Activated T-cell treated with anti-CD3 and anti-CD28 coated beads for 1 hour (primary cell): ENCODE results near the gene THSD7A.
"Not testable (repeated sequence)": the region's sequence is repeated elsewhere in the genome, so short reads cannot be mapped to it uniquely, and the experiment has no call there.

Experiments
- DNase-seq: peaks from one replicate; pipeline ENCODE4 v3.0.0-alpha.2; 2020; ENCODE audit warnings: low read depth

THSD7A gene

GRCh38 chr7:11587048-11587447 is 244.9 kb downstream of the THSD7A start:
- no peak for DNase-seq

GRCh38 chr7:11584406-11585031 is 247.5 kb downstream of the THSD7A start:
- DNase-seq, result no peak

- no peak for DNase-seq
Measured at GRCh38 chr7:11579141-11579540, 252.9 kb downstream of the THSD7A start.

GRCh38 chr7:11576310-11576709 is 255.7 kb downstream of the THSD7A start:
- DNase-seq, result no peak

GRCh38 chr7:11573128-11573750 is 258.8 kb downstream of the THSD7A start:
- no peak for DNase-seq

- DNase-seq, result no peak
Measured at GRCh38 chr7:11570922-11571550, 261.0 kb downstream of the THSD7A start.

- DNase-seq, result no peak
Measured at GRCh38 chr7:11570205-11570604, 261.8 kb downstream of the THSD7A start.

GRCh38 chr7:11567571-11567970 is 264.4 kb downstream of the THSD7A start:
- DNase-seq, result no peak

- no peak for DNase-seq
Measured at GRCh38 chr7:11557627-11558026, 274.4 kb downstream of the THSD7A start.

GRCh38 chr7:11552676-11553296 is 279.2 kb downstream of the THSD7A start:
- no peak for DNase-seq

GRCh38 chr7:11551470-11551869 is 280.5 kb downstream of the THSD7A start:
- DNase-seq, result no peak

- DNase-seq, result no peak
Measured at GRCh38 chr7:11548532-11548931, 283.5 kb downstream of the THSD7A start.

- DNase-seq, result no peak
Measured at GRCh38 chr7:11541330-11541729, 290.7 kb downstream of the THSD7A start.

- DNase-seq, result no peak
Measured at GRCh38 chr7:11540271-11540761, 291.7 kb downstream of the THSD7A start.

- DNase-seq, result no peak
Measured at GRCh38 chr7:11539853-11540252, 292.1 kb downstream of the THSD7A start.

GRCh38 chr7:11538751-11539299 is 293.2 kb downstream of the THSD7A start:
- DNase-seq, result no peak

- no peak for DNase-seq
Measured at GRCh38 chr7:11533229-11533820, 298.7 kb downstream of the THSD7A start.

GRCh38 chr7:11529382-11529781 is 302.6 kb downstream of the THSD7A start:
- no peak for DNase-seq

GRCh38 chr7:11527707-11528106 is 304.3 kb downstream of the THSD7A start:
- DNase-seq, result no peak

- no peak for DNase-seq
Measured at GRCh38 chr7:11524476-11525397, 307.3 kb downstream of the THSD7A start.

GRCh38 chr7:11521964-11522499 is 310.0 kb downstream of the THSD7A start:
- DNase-seq, result not testable (repeated sequence)
